GM23248 (cell line): ENCODE data around the gene FKBP15. TPM values are rescaled to one million over a fixed set of nuclear protein-coding genes. Genes with fewer than 3 reads are reported as not detected.

ENCODE experiments used
- DNase-seq: peaks from one replicate; pipeline ENCODE4 v3.0.0-alpha.2; 2015
- H2AFZ ChIP-seq: fragments of 200-600 bp; sonication (generic); 2 replicates; pipeline ENCODE4 v1.6.1; 2016; ENCODE audit warnings: antibody characterized with exemption
- H3F3A ChIP-seq: fragments of 200-600 bp; sonication (generic); 2 replicates; pipeline ENCODE4 v1.6.1; 2016; ENCODE audit warnings: mild to moderate bottlenecking, antibody characterized with exemption, mixed run types; ENCODE audit not compliant: insufficient read depth
- H3K27ac ChIP-seq: fragments of 200-600 bp; sonication (generic); 2 replicates; pipeline ENCODE4 v1.5.1; 2016; ENCODE audit warnings: mild to moderate bottlenecking
- H3K27me3 ChIP-seq: fragments of 200-600 bp; sonication (generic); replicated peaks from 2 replicates; pipeline ENCODE4 v1.6.1; 2016; ENCODE audit warnings: mild to moderate bottlenecking; ENCODE audit not compliant: insufficient read depth
- H3K36me3 ChIP-seq: fragments of 200-600 bp; sonication (generic); 2 replicates; pipeline ENCODE4 v1.6.1; 2016; ENCODE audit warnings: low read depth, mild to moderate bottlenecking
- H3K4me1 ChIP-seq: fragments of 200-600 bp; sonication (generic); 2 replicates; pipeline ENCODE4 v1.6.1; 2016; ENCODE audit warnings: mild to moderate bottlenecking; ENCODE audit not compliant: insufficient read depth
- H3K4me2 ChIP-seq: fragments of 200-600 bp; sonication (generic); one replicate; pipeline ENCODE4 v1.6.1; 2016; ENCODE audit warnings: mild to moderate bottlenecking; ENCODE audit not compliant: unreplicated experiment
- H3K4me3 ChIP-seq: fragments of 200-600 bp; sonication (generic); 2 replicates; pipeline ENCODE4 v1.5.1; 2016; ENCODE audit warnings: mild to moderate bottlenecking
- H3K79me2 ChIP-seq: fragments of 200-600 bp; sonication (generic); 2 replicates; pipeline ENCODE4 v1.6.1; 2016; ENCODE audit warnings: mild to moderate bottlenecking; ENCODE audit not compliant: insufficient read depth
- H3K9ac ChIP-seq: fragments of 200-600 bp; sonication (generic); 2 replicates; pipeline ENCODE4 v1.6.1; 2016; ENCODE audit warnings: mild to moderate bottlenecking
- H3K9me2 ChIP-seq: fragments of 200-600 bp; sonication (generic); 2 replicates; pipeline ENCODE4 v1.6.1; 2016; ENCODE audit warnings: mixed run types, mild to moderate bottlenecking, moderate library complexity; ENCODE audit not compliant: insufficient read depth
- H3K9me3 ChIP-seq: fragments of 200-600 bp; sonication (generic); one replicate; pipeline ENCODE4 v1.6.1; 2017; ENCODE audit warnings: low read depth
- H4K20me1 ChIP-seq: fragments of 200-600 bp; sonication (generic); 2 replicates; pipeline ENCODE4 v1.6.0; 2016; ENCODE audit not compliant: insufficient read depth
- EZH2 ChIP-seq: fragments of 200-600 bp; sonication (generic); IDR thresholded peaks from 2 replicates; pipeline ENCODE4 v1.6.1; 2018; ENCODE audit warnings: antibody characterized with exemption, mild to moderate bottlenecking; ENCODE audit not compliant: insufficient read depth, poor library complexity, severe bottlenecking
- EZH2phosphoT487 ChIP-seq: fragments of 200-600 bp; sonication (generic); IDR thresholded peaks from 2 replicates; pipeline ENCODE4 v1.6.1; 2018; ENCODE audit warnings: antibody characterized with exemption, moderate library complexity, mild to moderate bottlenecking, low read depth; ENCODE audit not compliant: insufficient read depth
- WGBS, 2 experiments: methylation state at CpG; one replicate each; pipeline ENCODE4 v1.1.6; 2015 to 2017; ENCODE audit warnings: low lambda C conversion rate in 2 of 2, low coverage in 1 of 2; ENCODE audit errors: missing lambda C conversion rate in 2 of 2; 5-methylcytosine and 5-hydroxymethylcytosine counted together
- in situ Hi-C: fragments of 300-500 bp; cut with MboI; formaldehyde crosslinking; loops from 2 replicates; pipeline ENCODE4 v1.15.0; 2020
- polyA plus RNA-seq: library from polyadenylated mRNA; unstranded; fragments of >200 nt; fragmentation: Nextera tagmentation; extraction: Ambion mirVana; gene quantifications from 2 replicates; pipeline ENCODE4 v1.2.1, GENCODE V29; 2016
- total RNA-seq: library from RNA; depleted of rRNA; stranded (reverse); fragments of >200 nt; shearing (Covaris generic); gene quantifications from 2 replicates; pipeline ENCODE4 v1.2.3, GENCODE V29; 2014

Gene FKBP15
- total and polyA plus RNA-seq, 2 experiments from 2014 or later: 17.8 to 23.1 TPM

- Histone ChIP-seq H3F3A (peaks cover 16% of the 10 kb centered on the region), H3K9me3 (no peaks in the 10 kb centered on the region), H3K4me3 (no peak overlapping the region), H3K9ac (no peak overlapping the region), H3K36me3 (peaks cover 16% of the 10 kb centered on the region; the same call in 1 of the 2 replicates), H3K4me1 (peaks cover 15% of the 10 kb centered on the region), H3K27ac (no peak overlapping the region), H2AFZ (no peak overlapping the region), H3K9me2 (no peaks in the 10 kb centered on the region), H3K79me2 (no peaks in the 10 kb centered on the region), H3K4me2 (no peak overlapping the region), H4K20me1 (no peaks in the 10 kb centered on the region), H3K27me3 (no peaks in the 10 kb centered on the region)
- in situ Hi-C loops: no loop called here
- DNase-seq: no peak
- whole genome bisulfite sequencing, 2 experiments: 23% methylated on average over 3 of the region's 3 CpGs
- TF ChIP-seq EZH2 (no peak), EZH2phosphoT487 (no peak)
Measured at GRCh38 chr9:113160571-113160970, 60.5 kb downstream of the FKBP15 start.

DNA sequence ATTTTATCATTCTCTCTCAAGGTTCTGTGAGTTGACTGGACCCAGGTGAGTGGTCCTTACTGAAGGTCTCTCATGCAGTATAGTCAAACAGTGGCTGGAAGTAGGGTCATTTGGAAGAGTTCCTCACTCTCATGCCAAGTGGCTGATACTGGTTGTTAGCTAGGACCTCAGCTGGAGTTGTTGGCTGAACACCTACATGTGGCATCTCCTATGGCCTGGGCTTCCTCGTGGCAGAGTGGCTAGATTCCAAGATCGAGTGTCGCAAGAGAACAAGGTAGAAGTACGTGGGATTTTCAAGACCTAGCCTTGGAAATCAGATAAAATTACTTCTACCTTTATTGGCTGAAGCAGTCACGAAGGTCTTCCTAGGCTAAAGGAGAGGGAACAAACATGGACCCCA lies 62.6 kb downstream of the FKBP15 start:
- H2AFZ ChIP-seq: no peak overlapping the region
- no peak for TF ChIP-seq EZH2phosphoT487
- no peak for TF ChIP-seq EZH2
- peaks cover 6% of the 10 kb centered on the region; the same call in 1 of the 2 replicates for H3K4me1 ChIP-seq
- in situ Hi-C loops: no loop called here
- no peak overlapping the region for H3K27ac ChIP-seq
- H3K27me3 ChIP-seq: no peaks in the 10 kb centered on the region
- H3K9me2 ChIP-seq: no peaks in the 10 kb centered on the region
- H3K4me2 ChIP-seq: no peak overlapping the region
- 73 to 78% methylated on average over 5 of the region's 5 CpGs for WGBS, 2 experiments
- peaks cover 14% of the 10 kb centered on the region; the same call in 1 of the 2 replicates for H3F3A ChIP-seq
- DNase-seq: no peak
- no peaks in the 10 kb centered on the region for H4K20me1 ChIP-seq
- no peaks in the 10 kb centered on the region for H3K79me2 ChIP-seq
- no peaks in the 10 kb centered on the region for H3K9me3 ChIP-seq
- H3K36me3 ChIP-seq: peaks cover 15% of the 10 kb centered on the region; the same call in 1 of the 2 replicates
- no peak overlapping the region for H3K4me3 ChIP-seq
- no peak overlapping the region for H3K9ac ChIP-seq

DNA sequence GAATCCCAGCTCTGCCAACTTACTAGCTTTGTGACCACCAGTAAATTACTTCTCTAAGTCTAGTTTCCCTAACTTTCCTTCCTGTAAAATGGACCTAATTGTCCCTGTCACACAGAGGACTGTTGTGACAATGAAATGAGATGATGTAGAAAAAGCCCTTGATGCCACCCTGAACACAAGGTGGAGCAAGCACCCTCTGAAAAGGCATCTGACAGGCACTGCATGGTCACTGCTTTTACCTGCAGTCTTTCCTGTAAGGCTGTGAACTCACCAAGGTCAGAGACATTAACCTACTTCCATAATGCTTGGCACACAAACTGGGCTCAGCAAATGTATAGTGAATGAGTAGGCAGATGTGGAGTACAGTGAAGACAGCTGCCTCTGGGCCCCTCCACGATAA lies 64.2 kb downstream of the FKBP15 start:
- in situ Hi-C loops: no loop called here
- no peak for DNase-seq
- Histone ChIP-seq H3K9me3 (no peaks in the 10 kb centered on the region), H2AFZ (no peak overlapping the region), H3F3A (peaks cover 14% of the 10 kb centered on the region; the same call in 1 of the 2 replicates), H3K79me2 (no peaks in the 10 kb centered on the region), H3K27ac (no peak overlapping the region), H3K4me1 (peaks cover 16% of the 10 kb centered on the region), H3K4me2 (no peak overlapping the region), H3K36me3 (peaks cover 4% of the 10 kb centered on the region; the same call in 1 of the 2 replicates), H3K4me3 (no peak overlapping the region), H3K27me3 (no peaks in the 10 kb centered on the region), H4K20me1 (no peaks in the 10 kb centered on the region), H3K9me2 (no peaks in the 10 kb centered on the region), H3K9ac (no peak overlapping the region)
- WGBS, 2 experiments: 46 to 67% methylated on average over 1 of the region's 1 CpG
- TF ChIP-seq EZH2: no peak
- no peak for TF ChIP-seq EZH2phosphoT487

GRCh38 chr9:113155911-113156588 lies 65.0 kb downstream of the FKBP15 start:
- TF ChIP-seq EZH2phosphoT487: no peak
- TF ChIP-seq EZH2: no peak
- Histone ChIP-seq H3K4me3 (no peak overlapping the region), H3K36me3 (peaks cover 4% of the 10 kb centered on the region; the same call in 1 of the 2 replicates), H3K9me2 (no peaks in the 10 kb centered on the region), H3K9ac (no peak overlapping the region), H3K4me1 (peaks cover 21% of the 10 kb centered on the region), H3K9me3 (no peaks in the 10 kb centered on the region), H3K79me2 (no peaks in the 10 kb centered on the region), H4K20me1 (no peaks in the 10 kb centered on the region), H2AFZ (no peak overlapping the region), H3K27ac (no peak overlapping the region), H3F3A (peaks cover 14% of the 10 kb centered on the region; the same call in 1 of the 2 replicates), H3K27me3 (no peaks in the 10 kb centered on the region), H3K4me2 (no peak overlapping the region)
- DNase-seq: no peak
- 38 to 40% methylated on average over 7 of the region's 7 CpGs for WGBS, 2 experiments
- in situ Hi-C loops: no loop called here
